Panc1 (cell line): ENCODE data around the gene GNAZ. TPM values are rescaled to one million over a fixed set of nuclear protein-coding genes. Genes with fewer than 3 reads are reported as not detected.

ENCODE experiments used
- ATAC-seq: fragments of 200-7000 bp; cut with Tn5 transposase; 2 replicates; pipeline ENCODE4 v1.9.1; 2020; ENCODE audit warnings: mild to moderate bottlenecking, moderate library complexity
- BruUV-seq: library from RNA; stranded (reverse); fragments of 400-500 nt; replicated peaks from 2 replicates; lab custom pipeline; 2021; lab: Mats Ljungman, UMichigan
- CTCF ChIA-PET: fragments of 300-600 bp; sonication (Branson Sonifier 250); formaldehyde crosslinking; loops from one replicate; lab custom pipeline; 2022; ENCODE audit warnings: antibody characterized with exemption; lab: Charles Lee
- POLR2A ChIA-PET: fragments of 300-600 bp; sonication (Branson Sonifier 250); formaldehyde crosslinking; loops from one replicate; lab custom pipeline; 2022; ENCODE audit warnings: antibody characterized with exemption; lab: Charles Lee
- DNase-seq: peaks from one replicate; pipeline ENCODE4 v3.0.0-alpha.2; 2010; ENCODE audit warnings: low read depth, low spot score
- H3K27ac ChIP-seq: 2 replicates; pipeline ENCODE4 v1.5.1; 2011; ENCODE audit warnings: mild to moderate bottlenecking, low read length, inconsistent platforms
- H3K27me3 ChIP-seq: fragments of 200-500 bp; sonication (Bioruptor generic); 2 replicates; pipeline ENCODE4 v1.6.0; 2014; ENCODE audit warnings: low read length, inconsistent platforms; ENCODE audit not compliant: control insufficient read depth, insufficient read depth
- H3K36me3 ChIP-seq: fragments of 200-500 bp; sonication (Bioruptor generic); 2 replicates; pipeline ENCODE4 v1.5.1; 2014; ENCODE audit warnings: inconsistent platforms, mild to moderate bottlenecking, low read length, moderate library complexity; ENCODE audit not compliant: control insufficient read depth, insufficient read depth
- H3K4me1 ChIP-seq: 2 replicates; pipeline ENCODE4 v1.5.1; 2011; ENCODE audit warnings: inconsistent platforms, mild to moderate bottlenecking, low read length, moderate library complexity; ENCODE audit not compliant: control insufficient read depth, insufficient read depth
- H3K4me3 ChIP-seq, 2 experiments: 2 replicates each; pipeline ENCODE4 v1.5.1; 2011 to 2012; ENCODE audit warnings: low read depth in 2 of 2, low read length in 2 of 2, mild to moderate bottlenecking in 2 of 2, inconsistent platforms in 1 of 2, moderate library complexity in 1 of 2
- H3K9me3 ChIP-seq: fragments of 200-500 bp; sonication (Bioruptor generic); 2 replicates; pipeline ENCODE4 v1.5.1; 2014; ENCODE audit warnings: low read depth, mild to moderate bottlenecking, inconsistent platforms, low read length, moderate library complexity; ENCODE audit not compliant: control insufficient read depth, insufficient read depth
- POLR2AphosphoS5 ChIP-seq: IDR thresholded peaks from 2 replicates; pipeline ENCODE4 v1.6.1; 2012; ENCODE audit warnings: mild to moderate bottlenecking, low read depth, low read length, moderate library complexity
- SIN3A ChIP-seq: IDR thresholded peaks from 2 replicates; pipeline ENCODE4 v1.6.1; 2012; ENCODE audit warnings: low read depth, mild to moderate bottlenecking, low read length, moderate library complexity, borderline replicate concordance; ENCODE audit not compliant: insufficient read depth
- TCF7L2 ChIP-seq: IDR thresholded peaks from 2 replicates; pipeline ENCODE4 v1.6.1; 2011; ENCODE audit warnings: mild to moderate bottlenecking, low read depth, low read length, inconsistent platforms
- in situ Hi-C: cut with HindIII; loops from 2 replicates; pipeline ENCODE4 v1.10.0; 2016; ENCODE audit warnings: low sequenced_read_pairs, low pct_unique_long_range_greater_than_20kb
- intact Hi-C: fragments of 100-400 bp; cut with micrococcal nuclease; formaldehyde crosslinking; loops from one replicate; pipeline ENCODE4 v1.10.0; 2022; ENCODE audit not compliant: unreplicated experiment
- total RNA-seq: library from RNA; stranded (reverse); gene quantifications from one replicate; pipeline ENCODE4 v1.2.1, GENCODE V29; 2021; ENCODE audit not compliant: unreplicated experiment
- TF ChIP-seq, protein P1 (sequence below): fragments of 450-650 bp; IDR thresholded peaks from 2 replicates; pipeline ENCODE4 v1.5.1; 2017; ENCODE audit warnings: mild to moderate bottlenecking
- TF ChIP-seq, protein P2 (sequence below), 2 experiments: IDR thresholded peaks; 2 replicates each; pipeline ENCODE4 v1.6.1; 2011 to 2012; ENCODE audit warnings: low read depth in 2 of 2, control low read depth in 1 of 2, low read length in 1 of 2, mild to moderate bottlenecking in 1 of 2, moderate library complexity in 1 of 2; ENCODE audit not compliant: insufficient read depth in 1 of 2

Gene GNAZ
- total RNA-seq, 1 experiment from 2014 or later, result 11.9 TPM

DNA sequence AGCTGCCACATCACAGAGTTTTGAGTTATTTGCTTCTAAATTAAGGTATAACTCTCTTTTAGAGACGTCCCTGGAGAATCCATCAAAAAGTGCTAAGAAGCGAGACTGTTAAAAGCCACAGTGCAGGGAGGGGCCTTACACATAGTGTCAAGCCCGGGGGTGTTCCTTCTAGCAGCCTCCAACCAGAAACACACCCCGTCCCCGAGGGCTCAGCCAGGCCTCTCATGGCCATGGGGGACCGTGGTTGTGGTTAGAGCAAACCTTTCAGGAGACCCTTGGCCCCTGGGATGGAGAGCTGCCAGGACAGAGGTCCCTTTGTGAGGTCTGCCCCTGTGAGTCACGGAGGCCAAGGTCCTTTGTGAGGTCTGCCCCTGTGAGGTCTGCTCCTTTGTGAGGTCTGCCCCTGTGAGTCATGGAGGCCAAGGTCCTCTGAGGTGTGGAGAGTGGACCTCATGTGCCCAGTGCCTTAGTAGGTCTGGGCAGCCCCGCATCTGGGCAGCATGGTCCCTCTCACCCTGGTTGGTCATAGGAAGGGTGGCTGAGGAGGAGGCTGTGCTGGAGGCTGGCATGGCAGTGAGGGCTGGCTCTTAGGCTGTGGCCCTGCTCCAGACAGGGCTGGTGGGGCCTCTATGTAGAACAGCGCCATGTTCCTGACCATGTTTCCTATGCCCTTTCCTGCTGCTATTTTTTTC is 5.4 kb downstream of the GNAZ start:
- H3K4me3 ChIP-seq, result no peak overlapping the region

DNA sequence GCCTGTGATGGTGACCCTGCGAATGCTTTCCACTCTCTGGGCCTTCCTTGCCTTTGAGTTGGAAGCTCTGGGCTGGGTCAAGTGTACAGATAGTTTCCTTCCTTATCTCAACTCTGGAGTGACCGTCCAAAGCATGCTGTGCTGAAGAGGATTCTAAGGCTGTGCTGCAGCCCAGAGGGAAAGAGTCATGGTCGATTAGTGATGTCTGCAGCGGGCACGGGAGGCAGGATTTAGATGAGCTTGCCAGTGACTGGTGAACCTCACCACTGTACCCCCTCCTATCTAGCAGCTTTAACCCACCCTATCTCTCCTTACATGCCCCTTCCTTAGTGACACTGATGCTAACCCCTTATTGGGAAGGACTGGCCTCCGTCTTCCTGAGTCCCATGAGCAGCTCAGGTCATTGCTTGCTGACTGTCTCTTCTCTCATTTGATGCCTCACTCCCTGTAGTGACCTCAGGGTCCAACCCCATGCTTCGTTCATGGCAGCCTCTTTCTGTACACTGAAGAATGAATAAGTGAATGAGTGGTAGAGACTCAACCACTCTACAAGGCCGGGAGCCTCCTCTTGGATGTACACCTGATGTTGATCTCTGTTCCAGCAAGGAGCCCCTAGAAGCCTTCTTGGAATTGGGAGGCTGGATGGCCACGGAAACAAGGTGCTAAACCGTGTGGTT is 6.7 kb downstream of the GNAZ start:
- no peaks in the 10 kb centered on the region for H3K9me3 ChIP-seq
- intact Hi-C loops, result no loop called here
- DNase-seq (no peak), ATAC-seq (no peak)
- H3K4me1 ChIP-seq, result no peaks in the 10 kb centered on the region
- in situ Hi-C loops, result no loop called here
- H3K27me3 ChIP-seq, result no peaks in the 10 kb centered on the region
- POLR2A ChIA-PET, result no interaction called here
- no peak overlapping the region for H3K4me3 ChIP-seq
- CTCF ChIA-PET, result no interaction called here
- H3K27ac ChIP-seq, result no peak overlapping the region
- TF ChIP-seq POLR2AphosphoS5 (no peak), TCF7L2 (no peak), SIN3A (no peak)
- TF ChIP-seq, protein P1, sequence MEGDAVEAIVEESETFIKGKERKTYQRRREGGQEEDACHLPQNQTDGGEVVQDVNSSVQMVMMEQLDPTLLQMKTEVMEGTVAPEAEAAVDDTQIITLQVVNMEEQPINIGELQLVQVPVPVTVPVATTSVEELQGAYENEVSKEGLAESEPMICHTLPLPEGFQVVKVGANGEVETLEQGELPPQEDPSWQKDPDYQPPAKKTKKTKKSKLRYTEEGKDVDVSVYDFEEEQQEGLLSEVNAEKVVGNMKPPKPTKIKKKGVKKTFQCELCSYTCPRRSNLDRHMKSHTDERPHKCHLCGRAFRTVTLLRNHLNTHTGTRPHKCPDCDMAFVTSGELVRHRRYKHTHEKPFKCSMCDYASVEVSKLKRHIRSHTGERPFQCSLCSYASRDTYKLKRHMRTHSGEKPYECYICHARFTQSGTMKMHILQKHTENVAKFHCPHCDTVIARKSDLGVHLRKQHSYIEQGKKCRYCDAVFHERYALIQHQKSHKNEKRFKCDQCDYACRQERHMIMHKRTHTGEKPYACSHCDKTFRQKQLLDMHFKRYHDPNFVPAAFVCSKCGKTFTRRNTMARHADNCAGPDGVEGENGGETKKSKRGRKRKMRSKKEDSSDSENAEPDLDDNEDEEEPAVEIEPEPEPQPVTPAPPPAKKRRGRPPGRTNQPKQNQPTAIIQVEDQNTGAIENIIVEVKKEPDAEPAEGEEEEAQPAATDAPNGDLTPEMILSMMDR, result no peak
- TF ChIP-seq, protein P2, sequence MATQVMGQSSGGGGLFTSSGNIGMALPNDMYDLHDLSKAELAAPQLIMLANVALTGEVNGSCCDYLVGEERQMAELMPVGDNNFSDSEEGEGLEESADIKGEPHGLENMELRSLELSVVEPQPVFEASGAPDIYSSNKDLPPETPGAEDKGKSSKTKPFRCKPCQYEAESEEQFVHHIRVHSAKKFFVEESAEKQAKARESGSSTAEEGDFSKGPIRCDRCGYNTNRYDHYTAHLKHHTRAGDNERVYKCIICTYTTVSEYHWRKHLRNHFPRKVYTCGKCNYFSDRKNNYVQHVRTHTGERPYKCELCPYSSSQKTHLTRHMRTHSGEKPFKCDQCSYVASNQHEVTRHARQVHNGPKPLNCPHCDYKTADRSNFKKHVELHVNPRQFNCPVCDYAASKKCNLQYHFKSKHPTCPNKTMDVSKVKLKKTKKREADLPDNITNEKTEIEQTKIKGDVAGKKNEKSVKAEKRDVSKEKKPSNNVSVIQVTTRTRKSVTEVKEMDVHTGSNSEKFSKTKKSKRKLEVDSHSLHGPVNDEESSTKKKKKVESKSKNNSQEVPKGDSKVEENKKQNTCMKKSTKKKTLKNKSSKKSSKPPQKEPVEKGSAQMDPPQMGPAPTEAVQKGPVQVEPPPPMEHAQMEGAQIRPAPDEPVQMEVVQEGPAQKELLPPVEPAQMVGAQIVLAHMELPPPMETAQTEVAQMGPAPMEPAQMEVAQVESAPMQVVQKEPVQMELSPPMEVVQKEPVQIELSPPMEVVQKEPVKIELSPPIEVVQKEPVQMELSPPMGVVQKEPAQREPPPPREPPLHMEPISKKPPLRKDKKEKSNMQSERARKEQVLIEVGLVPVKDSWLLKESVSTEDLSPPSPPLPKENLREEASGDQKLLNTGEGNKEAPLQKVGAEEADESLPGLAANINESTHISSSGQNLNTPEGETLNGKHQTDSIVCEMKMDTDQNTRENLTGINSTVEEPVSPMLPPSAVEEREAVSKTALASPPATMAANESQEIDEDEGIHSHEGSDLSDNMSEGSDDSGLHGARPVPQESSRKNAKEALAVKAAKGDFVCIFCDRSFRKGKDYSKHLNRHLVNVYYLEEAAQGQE (IDR thresholded peaks at IDR 0.05; ENCODE audit: insufficient read depth in 1 of 2, low read depth in 2 of 2, low read length in 1 of 2), result no peak
- H3K36me3 ChIP-seq, result no peaks in the 10 kb centered on the region
- BruUV-seq, result no TSS peak

More for the DNA sequence above, 5.4 kb downstream of the GNAZ start:
- no peak overlapping the region for H3K27ac ChIP-seq
- no peaks in the 10 kb centered on the region for H3K36me3 ChIP-seq
- BruUV-seq, result no TSS peak
- TF ChIP-seq, protein P1, result no peak
- TF ChIP-seq POLR2AphosphoS5 (no peak), TCF7L2 (no peak), SIN3A (no peak)
- TF ChIP-seq, protein P2 (IDR thresholded peaks at IDR 0.05; ENCODE audit: insufficient read depth in 1 of 2, low read depth in 2 of 2, low read length in 1 of 2), result no peak
- H3K27me3 ChIP-seq, result no peaks in the 10 kb centered on the region
- ChIA-PET CTCF (no interaction called here), POLR2A (no interaction called here)
- ATAC-seq (no peak), DNase-seq (no peak)
- no peaks in the 10 kb centered on the region for H3K4me1 ChIP-seq
- in situ Hi-C loops, result no loop called here
- intact Hi-C loops, result no loop called here
- no peaks in the 10 kb centered on the region for H3K9me3 ChIP-seq
